GM20000 (cell line): ENCODE data around the gene PTPRG.

Experiments
- DNase-seq: peaks from one replicate; pipeline ENCODE4 v3.0.0; 2012; ENCODE audit warnings: low spot score
- TF ChIP-seq, protein P1 (sequence below): IDR thresholded peaks from 2 replicates; pipeline ENCODE4 v1.5.1; 2012; ENCODE audit warnings: mild to moderate bottlenecking, control low read depth; ENCODE audit errors: extremely low read depth, missing control alignments

Gene PTPRG

DNA sequence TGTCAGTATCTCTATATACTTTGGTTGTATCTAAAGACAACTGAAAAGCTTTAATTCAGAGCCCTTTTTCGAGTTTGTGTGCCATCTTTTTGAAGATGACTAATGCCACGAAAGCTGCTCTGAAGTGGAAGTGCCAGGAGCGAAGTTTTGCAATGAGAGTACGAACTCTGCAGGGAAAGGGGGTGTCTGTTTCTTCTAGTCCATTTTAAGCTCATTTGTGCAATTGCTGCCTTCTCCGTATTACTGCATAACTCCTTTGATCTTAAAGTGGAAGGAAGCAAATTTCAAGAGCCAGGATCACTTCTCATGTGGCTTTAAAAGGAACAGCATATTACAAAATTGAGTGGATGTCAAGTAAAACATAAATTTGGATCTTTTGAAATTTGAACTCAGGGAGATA is 566.7 kb downstream of the PTPRG start:
- TF ChIP-seq, protein P1, sequence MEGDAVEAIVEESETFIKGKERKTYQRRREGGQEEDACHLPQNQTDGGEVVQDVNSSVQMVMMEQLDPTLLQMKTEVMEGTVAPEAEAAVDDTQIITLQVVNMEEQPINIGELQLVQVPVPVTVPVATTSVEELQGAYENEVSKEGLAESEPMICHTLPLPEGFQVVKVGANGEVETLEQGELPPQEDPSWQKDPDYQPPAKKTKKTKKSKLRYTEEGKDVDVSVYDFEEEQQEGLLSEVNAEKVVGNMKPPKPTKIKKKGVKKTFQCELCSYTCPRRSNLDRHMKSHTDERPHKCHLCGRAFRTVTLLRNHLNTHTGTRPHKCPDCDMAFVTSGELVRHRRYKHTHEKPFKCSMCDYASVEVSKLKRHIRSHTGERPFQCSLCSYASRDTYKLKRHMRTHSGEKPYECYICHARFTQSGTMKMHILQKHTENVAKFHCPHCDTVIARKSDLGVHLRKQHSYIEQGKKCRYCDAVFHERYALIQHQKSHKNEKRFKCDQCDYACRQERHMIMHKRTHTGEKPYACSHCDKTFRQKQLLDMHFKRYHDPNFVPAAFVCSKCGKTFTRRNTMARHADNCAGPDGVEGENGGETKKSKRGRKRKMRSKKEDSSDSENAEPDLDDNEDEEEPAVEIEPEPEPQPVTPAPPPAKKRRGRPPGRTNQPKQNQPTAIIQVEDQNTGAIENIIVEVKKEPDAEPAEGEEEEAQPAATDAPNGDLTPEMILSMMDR = no peak
- no peak for DNase-seq

DNA sequence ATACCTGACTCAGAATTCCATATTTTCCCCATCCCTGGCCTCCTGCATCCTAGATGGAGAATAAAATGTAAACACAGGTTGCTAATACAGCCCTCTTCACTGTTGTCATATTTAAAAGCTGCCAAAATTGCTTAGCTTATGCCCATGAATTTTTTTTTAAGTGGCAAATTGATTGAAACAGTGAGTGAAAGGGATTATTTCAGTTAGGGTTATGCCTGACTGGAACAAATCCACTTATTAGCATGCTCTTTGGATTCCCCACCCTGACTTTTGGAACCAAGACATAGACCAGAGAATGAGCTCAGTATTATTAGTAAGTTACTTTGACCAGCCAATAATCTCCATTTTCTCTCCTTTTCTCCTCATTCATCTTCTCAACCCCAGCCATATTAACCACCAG is 567.3 kb downstream of the PTPRG start:
- no peak for DNase-seq
- TF ChIP-seq, protein P1 = no peak

DNA sequence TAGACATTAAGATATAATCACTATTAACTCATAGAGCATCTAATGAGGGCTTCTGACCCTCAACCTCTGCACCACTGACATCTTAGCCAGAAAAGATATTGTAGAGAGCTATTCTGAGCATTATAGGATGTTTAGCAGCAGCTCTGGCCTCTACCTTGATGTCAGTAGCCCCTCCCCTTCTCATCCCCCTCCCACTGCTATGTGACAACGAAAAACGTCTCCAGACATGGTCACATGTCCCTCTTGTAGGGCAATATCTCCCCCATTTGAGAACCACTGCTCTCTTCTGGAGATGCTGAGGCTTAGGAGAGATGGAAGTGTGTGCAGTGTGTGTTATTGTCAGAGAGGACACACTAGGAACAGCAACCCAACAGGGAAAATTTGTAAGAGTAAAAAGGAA is 569.7 kb downstream of the PTPRG start:
- no peak for DNase-seq
- TF ChIP-seq, protein P1 = no peak

DNA sequence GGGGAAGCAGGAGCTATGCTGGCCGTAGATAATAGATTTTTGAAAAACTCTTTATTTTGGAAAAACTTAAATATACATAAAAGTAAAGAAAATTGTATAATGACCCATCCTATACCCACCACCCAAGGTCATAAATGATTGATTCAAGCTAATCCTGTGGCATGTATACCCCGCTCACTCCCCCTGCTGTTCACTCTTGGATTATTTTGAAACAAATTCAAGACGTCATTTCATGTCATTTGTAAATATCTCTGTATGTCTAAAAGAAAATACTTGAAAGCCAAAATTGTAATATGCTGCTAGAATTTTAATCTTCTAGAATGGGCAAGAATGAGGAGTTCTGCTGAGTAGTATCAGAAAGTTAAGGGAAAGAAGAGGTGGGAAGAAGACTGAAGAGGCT is 570.2 kb downstream of the PTPRG start:
- TF ChIP-seq, protein P1 = no peak
- no peak for DNase-seq

DNA sequence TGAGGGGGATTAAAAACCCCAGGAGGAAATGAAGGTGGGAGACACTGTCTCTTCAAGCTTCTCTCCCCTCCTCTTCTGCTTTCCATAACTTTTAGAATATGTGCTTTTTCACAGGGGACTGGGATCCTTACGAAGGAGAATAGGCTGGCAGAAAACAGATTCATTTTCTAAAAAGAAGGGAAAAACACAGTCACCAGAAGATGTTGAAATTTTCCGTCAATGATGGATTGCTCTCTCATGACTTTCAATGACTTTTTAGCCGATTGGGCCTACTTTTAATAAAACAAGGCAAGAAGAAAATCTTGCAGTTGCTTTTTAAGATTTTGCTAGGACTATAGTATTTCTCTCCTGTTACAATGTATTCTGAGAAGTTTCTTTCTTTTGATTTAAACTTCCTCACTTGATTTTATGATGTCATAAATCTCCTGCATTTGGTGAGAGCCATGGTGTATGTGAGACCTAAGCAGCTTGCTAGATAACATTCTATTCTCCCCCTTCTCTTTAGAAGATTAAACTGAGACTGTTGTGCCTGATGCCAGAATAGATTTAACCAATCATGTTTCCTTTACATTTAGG is 570.7 kb downstream of the PTPRG start:
- DNase-seq = no peak
- TF ChIP-seq, protein P1 = no peak

DNA sequence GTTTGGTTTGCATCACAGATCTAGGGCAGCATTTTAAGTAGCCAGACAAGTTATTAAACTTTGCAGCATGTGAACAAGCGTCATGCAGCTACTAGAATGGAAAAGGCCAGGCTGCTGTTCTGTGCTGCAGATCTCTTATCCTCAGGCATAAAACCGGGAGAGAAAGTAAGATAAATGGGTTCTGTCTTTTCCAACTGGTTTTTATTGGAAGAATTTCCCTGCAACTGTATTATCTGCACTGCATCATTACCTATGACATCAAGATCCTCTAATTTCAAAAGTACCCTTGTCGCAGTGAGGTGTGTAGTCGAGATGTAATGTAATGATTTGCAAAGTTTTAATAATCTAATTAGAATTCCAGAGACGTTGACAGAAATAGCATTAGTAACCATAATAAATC is 571.6 kb downstream of the PTPRG start:
- no peak for DNase-seq
- TF ChIP-seq, protein P1 = no peak

DNA sequence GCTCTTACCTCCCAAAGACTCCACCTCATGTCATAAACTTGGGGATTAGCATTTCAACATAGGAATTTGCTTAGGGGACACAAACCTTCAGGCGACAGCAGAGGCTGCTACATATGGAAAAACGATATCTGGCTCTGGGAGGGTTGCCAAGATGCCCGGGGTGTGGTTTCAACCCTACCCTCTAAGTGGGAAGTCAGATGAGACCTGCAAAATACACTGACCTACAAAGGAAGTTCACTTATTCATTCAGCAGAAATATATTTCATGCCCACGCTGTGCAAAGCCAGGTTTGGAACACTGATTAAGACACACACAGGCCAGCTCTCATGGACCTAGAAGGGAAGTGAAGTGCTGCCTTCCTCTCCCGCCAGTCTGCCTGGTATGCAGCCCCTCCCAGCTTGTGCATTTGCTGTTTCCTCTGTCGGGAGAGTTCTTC is 572.7 kb downstream of the PTPRG start:
- DNase-seq = no peak
- TF ChIP-seq, protein P1 = no peak

DNA sequence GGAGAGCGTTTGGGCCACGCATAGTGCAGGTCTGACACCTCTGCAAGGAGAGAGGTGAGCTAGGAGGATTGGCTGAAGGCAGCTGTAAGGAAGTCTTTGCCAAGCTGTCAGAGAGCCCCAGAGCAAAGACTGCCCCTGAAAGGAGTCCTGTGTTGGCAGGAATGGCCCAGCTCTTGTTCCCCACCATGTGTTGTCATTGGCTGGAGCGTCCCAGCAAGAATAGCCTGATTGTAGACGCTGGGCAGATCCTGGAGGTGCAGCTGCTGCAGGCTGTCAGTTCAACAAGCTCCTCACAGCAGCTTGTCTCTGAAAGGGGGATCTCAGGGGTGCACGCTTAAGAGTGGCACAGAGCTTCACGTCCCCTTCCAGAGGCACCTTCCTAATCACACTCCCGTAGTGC is 574.4 kb downstream of the PTPRG start:
- DNase-seq = no peak
- TF ChIP-seq, protein P1 = no peak
